ENCODE results near the gene OSBPL3. TPM values are rescaled to one million over a fixed set of nuclear protein-coding genes. Genes with fewer than 3 reads are reported as not detected.

Gene OSBPL3
- total RNA-seq, 1 experiment from 2014 or later, result 16.0 TPM

DNA sequence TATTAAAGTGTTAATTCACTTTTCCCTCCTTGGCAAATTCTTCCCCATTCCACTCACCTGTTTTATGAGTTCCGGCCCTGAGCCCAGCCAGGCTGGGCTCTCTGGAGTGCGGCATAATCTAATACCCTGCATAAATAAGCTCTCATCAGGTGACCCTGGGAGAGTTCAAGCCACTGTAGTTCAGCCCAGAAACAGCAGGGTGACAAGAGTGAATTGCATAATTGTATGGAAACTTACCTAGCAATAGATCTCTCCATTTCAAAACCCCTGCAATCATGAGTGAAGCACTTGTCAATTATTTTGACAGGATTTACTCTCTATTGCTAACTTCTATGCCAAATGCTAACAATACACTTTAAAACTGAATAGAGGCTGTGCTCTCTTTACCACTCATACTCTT, 94.7 kb downstream of the OSBPL3 start (continued):
- TF ChIP-seq, protein P1, sequence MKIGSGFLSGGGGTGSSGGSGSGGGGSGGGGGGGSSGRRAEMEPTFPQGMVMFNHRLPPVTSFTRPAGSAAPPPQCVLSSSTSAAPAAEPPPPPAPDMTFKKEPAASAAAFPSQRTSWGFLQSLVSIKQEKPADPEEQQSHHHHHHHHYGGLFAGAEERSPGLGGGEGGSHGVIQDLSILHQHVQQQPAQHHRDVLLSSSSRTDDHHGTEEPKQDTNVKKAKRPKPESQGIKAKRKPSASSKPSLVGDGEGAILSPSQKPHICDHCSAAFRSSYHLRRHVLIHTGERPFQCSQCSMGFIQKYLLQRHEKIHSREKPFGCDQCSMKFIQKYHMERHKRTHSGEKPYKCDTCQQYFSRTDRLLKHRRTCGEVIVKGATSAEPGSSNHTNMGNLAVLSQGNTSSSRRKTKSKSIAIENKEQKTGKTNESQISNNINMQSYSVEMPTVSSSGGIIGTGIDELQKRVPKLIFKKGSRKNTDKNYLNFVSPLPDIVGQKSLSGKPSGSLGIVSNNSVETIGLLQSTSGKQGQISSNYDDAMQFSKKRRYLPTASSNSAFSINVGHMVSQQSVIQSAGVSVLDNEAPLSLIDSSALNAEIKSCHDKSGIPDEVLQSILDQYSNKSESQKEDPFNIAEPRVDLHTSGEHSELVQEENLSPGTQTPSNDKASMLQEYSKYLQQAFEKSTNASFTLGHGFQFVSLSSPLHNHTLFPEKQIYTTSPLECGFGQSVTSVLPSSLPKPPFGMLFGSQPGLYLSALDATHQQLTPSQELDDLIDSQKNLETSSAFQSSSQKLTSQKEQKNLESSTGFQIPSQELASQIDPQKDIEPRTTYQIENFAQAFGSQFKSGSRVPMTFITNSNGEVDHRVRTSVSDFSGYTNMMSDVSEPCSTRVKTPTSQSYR (CRISPR knock-in tag; IDR thresholded peaks at IDR 0.05), result no peak
- TF ChIP-seq, protein P2, sequence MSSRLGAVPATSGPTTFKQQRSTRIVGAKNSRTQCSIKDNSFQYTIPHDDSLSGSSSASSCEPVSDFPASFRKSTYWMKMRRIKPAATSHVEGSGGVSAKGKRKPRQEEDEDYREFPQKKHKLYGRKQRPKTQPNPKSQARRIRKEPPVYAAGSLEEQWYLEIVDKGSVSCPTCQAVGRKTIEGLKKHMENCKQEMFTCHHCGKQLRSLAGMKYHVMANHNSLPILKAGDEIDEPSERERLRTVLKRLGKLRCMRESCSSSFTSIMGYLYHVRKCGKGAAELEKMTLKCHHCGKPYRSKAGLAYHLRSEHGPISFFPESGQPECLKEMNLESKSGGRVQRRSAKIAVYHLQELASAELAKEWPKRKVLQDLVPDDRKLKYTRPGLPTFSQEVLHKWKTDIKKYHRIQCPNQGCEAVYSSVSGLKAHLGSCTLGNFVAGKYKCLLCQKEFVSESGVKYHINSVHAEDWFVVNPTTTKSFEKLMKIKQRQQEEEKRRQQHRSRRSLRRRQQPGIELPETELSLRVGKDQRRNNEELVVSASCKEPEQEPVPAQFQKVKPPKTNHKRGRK (CRISPR knock-in tag; IDR thresholded peaks at IDR 0.05; ENCODE audit: borderline replicate concordance), result no peak
- TF ChIP-seq, protein P3, sequence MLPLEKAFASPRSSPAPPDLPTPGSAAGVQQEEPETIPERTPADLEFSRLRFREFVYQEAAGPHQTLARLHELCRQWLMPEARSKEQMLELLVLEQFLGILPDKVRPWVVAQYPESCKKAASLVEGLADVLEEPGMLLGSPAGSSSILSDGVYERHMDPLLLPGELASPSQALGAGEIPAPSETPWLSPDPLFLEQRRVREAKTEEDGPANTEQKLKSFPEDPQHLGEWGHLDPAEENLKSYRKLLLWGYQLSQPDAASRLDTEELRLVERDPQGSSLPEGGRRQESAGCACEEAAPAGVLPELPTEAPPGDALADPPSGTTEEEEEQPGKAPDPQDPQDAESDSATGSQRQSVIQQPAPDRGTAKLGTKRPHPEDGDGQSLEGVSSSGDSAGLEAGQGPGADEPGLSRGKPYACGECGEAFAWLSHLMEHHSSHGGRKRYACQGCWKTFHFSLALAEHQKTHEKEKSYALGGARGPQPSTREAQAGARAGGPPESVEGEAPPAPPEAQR (CRISPR knock-in tag; IDR thresholded peaks at IDR 0.05), result no peak

DNA sequence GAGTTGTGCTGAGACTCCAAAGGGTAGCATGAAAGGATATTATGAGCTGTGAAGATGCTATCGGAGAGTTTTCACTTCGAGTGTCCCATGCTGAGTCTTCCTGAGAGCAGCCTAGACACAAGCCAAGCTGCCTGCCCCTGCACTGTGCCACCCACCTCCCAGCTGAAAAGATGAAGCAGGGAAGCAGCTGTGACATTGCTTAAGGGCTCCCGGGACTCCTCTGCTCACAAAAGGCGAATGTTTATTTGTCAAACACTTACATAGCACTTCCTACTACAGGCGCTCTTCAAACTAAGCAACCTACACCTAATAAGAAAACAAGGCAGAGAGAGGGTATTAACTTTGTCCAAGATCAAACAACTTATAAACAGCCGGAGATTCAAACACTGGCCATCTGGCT, 95.6 kb downstream of the OSBPL3 start:
- H3K4me3 Mint-ChIP-seq, result no peak overlapping the region
- H3K27me3 Mint-ChIP-seq (ENCODE audit: low read depth), result no peaks in the 10 kb centered on the region
- H3K9me3 Mint-ChIP-seq, result no peaks in the 10 kb centered on the region
- no peaks in the 10 kb centered on the region for H3K36me3 Mint-ChIP-seq
- ChIA-PET CTCF (interaction anchor here (1.3 to 2.0 kb wide), 3 partner anchors 10 to 210 kb away, joined by 3 to 10 read pairs (median 4); no protein-coding TSS in a partner anchor), POLR2A (no interaction called here)
- H3K27ac Mint-ChIP-seq, result peak overlapping the region; percentile 45; the same call in 1 of the 2 replicates
- H3K4me1 Mint-ChIP-seq, result peaks cover 46% of the 10 kb centered on the region
- DNase-seq (ENCODE audit: low spot score) (no peak), ATAC-seq (peak; percentile 41; the same call in 1 of the 2 replicates)
- TF ChIP-seq TCF7 (CRISPR knock-in tag; IDR thresholded peaks at IDR 0.05; ENCODE audit: low read depth) (no peak), NFE2L1 (CRISPR knock-in tag; IDR thresholded peaks at IDR 0.05) (no peak), PRRX2 (CRISPR knock-in tag; IDR thresholded peaks at IDR 0.05) (no peak), ZNF416 (CRISPR knock-in tag; IDR thresholded peaks at IDR 0.05) (no peak), GABPB1 (CRISPR knock-in tag; IDR thresholded peaks at IDR 0.05) (no peak), ZNF671 (CRISPR knock-in tag; IDR thresholded peaks at IDR 0.05) (no peak), ZBTB21 (CRISPR knock-in tag; IDR thresholded peaks at IDR 0.05; ENCODE audit: borderline replicate concordance) (no peak), TEAD1 (CRISPR knock-in tag; IDR thresholded peaks at IDR 0.05) (no peak), JUN (CRISPR knock-in tag; IDR thresholded peaks at IDR 0.05) (no peak)
- TF ChIP-seq, protein P4, sequence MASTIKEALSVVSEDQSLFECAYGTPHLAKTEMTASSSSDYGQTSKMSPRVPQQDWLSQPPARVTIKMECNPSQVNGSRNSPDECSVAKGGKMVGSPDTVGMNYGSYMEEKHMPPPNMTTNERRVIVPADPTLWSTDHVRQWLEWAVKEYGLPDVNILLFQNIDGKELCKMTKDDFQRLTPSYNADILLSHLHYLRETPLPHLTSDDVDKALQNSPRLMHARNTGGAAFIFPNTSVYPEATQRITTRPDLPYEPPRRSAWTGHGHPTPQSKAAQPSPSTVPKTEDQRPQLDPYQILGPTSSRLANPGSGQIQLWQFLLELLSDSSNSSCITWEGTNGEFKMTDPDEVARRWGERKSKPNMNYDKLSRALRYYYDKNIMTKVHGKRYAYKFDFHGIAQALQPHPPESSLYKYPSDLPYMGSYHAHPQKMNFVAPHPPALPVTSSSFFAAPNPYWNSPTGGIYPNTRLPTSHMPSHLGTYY (CRISPR knock-in tag; IDR thresholded peaks at IDR 0.05), result no peak
- TF ChIP-seq, protein P5, sequence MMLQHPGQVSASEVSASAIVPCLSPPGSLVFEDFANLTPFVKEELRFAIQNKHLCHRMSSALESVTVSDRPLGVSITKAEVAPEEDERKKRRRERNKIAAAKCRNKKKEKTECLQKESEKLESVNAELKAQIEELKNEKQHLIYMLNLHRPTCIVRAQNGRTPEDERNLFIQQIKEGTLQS (CRISPR knock-in tag; conservative IDR thresholded peaks at IDR 0.05), result no peak
- TF ChIP-seq, protein P6, sequence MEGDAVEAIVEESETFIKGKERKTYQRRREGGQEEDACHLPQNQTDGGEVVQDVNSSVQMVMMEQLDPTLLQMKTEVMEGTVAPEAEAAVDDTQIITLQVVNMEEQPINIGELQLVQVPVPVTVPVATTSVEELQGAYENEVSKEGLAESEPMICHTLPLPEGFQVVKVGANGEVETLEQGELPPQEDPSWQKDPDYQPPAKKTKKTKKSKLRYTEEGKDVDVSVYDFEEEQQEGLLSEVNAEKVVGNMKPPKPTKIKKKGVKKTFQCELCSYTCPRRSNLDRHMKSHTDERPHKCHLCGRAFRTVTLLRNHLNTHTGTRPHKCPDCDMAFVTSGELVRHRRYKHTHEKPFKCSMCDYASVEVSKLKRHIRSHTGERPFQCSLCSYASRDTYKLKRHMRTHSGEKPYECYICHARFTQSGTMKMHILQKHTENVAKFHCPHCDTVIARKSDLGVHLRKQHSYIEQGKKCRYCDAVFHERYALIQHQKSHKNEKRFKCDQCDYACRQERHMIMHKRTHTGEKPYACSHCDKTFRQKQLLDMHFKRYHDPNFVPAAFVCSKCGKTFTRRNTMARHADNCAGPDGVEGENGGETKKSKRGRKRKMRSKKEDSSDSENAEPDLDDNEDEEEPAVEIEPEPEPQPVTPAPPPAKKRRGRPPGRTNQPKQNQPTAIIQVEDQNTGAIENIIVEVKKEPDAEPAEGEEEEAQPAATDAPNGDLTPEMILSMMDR (IDR thresholded peaks at IDR 0.05), result no peak
- TF ChIP-seq, protein P7, sequence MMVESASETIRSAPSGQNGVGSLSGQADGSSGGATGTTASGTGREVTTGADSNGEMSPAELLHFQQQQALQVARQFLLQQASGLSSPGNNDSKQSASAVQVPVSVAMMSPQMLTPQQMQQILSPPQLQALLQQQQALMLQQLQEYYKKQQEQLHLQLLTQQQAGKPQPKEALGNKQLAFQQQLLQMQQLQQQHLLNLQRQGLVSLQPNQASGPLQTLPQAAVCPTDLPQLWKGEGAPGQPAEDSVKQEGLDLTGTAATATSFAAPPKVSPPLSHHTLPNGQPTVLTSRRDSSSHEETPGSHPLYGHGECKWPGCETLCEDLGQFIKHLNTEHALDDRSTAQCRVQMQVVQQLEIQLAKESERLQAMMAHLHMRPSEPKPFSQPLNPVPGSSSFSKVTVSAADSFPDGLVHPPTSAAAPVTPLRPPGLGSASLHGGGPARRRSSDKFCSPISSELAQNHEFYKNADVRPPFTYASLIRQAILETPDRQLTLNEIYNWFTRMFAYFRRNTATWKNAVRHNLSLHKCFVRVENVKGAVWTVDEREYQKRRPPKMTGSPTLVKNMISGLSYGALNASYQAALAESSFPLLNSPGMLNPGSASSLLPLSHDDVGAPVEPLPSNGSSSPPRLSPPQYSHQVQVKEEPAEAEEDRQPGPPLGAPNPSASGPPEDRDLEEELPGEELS (CRISPR knock-in tag; IDR thresholded peaks at IDR 0.05), result no peak
- TF ChIP-seq, protein P2 (CRISPR knock-in tag; IDR thresholded peaks at IDR 0.05; ENCODE audit: borderline replicate concordance), result no peak
- TF ChIP-seq, protein P8, sequence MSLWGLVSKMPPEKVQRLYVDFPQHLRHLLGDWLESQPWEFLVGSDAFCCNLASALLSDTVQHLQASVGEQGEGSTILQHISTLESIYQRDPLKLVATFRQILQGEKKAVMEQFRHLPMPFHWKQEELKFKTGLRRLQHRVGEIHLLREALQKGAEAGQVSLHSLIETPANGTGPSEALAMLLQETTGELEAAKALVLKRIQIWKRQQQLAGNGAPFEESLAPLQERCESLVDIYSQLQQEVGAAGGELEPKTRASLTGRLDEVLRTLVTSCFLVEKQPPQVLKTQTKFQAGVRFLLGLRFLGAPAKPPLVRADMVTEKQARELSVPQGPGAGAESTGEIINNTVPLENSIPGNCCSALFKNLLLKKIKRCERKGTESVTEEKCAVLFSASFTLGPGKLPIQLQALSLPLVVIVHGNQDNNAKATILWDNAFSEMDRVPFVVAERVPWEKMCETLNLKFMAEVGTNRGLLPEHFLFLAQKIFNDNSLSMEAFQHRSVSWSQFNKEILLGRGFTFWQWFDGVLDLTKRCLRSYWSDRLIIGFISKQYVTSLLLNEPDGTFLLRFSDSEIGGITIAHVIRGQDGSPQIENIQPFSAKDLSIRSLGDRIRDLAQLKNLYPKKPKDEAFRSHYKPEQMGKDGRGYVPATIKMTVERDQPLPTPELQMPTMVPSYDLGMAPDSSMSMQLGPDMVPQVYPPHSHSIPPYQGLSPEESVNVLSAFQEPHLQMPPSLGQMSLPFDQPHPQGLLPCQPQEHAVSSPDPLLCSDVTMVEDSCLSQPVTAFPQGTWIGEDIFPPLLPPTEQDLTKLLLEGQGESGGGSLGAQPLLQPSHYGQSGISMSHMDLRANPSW (CRISPR knock-in tag; conservative IDR thresholded peaks at IDR 0.05; ENCODE audit: low read depth), result no peak
- TF ChIP-seq, protein P9, sequence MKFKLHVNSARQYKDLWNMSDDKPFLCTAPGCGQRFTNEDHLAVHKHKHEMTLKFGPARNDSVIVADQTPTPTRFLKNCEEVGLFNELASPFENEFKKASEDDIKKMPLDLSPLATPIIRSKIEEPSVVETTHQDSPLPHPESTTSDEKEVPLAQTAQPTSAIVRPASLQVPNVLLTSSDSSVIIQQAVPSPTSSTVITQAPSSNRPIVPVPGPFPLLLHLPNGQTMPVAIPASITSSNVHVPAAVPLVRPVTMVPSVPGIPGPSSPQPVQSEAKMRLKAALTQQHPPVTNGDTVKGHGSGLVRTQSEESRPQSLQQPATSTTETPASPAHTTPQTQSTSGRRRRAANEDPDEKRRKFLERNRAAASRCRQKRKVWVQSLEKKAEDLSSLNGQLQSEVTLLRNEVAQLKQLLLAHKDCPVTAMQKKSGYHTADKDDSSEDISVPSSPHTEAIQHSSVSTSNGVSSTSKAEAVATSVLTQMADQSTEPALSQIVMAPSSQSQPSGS (CRISPR knock-in tag; IDR thresholded peaks at IDR 0.05; ENCODE audit: borderline replicate concordance, low read depth), result no peak
